Esophagus muscularis mucosa (tissue), 4 donors: ENCODE measurements around the gene ISCA1. TPM values are rescaled to one million over a fixed set of nuclear protein-coding genes. Genes with fewer than 3 reads are reported as not detected.

Source experiments
- DNase-seq: peaks from one replicate; pipeline ENCODE4 v3.0.0-alpha.2; 2017; ENCODE audit errors: extremely low spot score
- H3K27ac ChIP-seq, 4 donors: fragments of 200-600 bp; sonication (generic); replicated peaks in 1 of 4; 1 replicate in 3 of 4; 2 replicates in 1 of 4; pipeline ENCODE4 v1.5.1; 2016 to 2019; ENCODE audit warnings: mild to moderate bottlenecking in 1 of 4
- H3K27me3 ChIP-seq, 4 donors: fragments of 200-600 bp; sonication (generic); one replicate each; pipeline versions ENCODE4 v1.5.1 to v1.6.0; 2016 to 2019
- H3K36me3 ChIP-seq, 4 donors: fragments of 200-600 bp; sonication (generic); one replicate each; pipeline ENCODE4 v1.5.1; 2016 to 2019
- H3K4me1 ChIP-seq, 4 donors: fragments of 200-600 bp; sonication (generic); one replicate each; pipeline ENCODE4 v1.5.1; 2016 to 2019
- H3K4me3 ChIP-seq, 4 donors: fragments of 200-600 bp; sonication (generic); 1 replicate in 2 of 4; 2 replicates in 2 of 4; pipeline ENCODE4 v1.5.1; 2016 to 2019; ENCODE audit warnings: mild to moderate bottlenecking in 4 of 4, moderate library complexity in 1 of 4
- H3K9me3 ChIP-seq, 4 donors: fragments of 200-600 bp; sonication (generic); 1 replicate in 3 of 4; 2 replicates in 1 of 4; pipeline ENCODE4 v1.5.1; 2016 to 2019
- EP300 ChIP-seq: sonication (generic); formaldehyde crosslinking; IDR thresholded peaks from one replicate; pipeline ENCODE4 v1.6.1; 2017; ENCODE audit warnings: antibody characterized with exemption
- POLR2A ChIP-seq: fragments of 450-650 bp; IDR thresholded peaks from one replicate; pipeline ENCODE4 v1.6.1; 2017; ENCODE audit warnings: antibody characterized with exemption, moderate library complexity, mild to moderate bottlenecking, low read depth
- POLR2AphosphoS5 ChIP-seq, 2 donors: sonication (generic); formaldehyde crosslinking; IDR thresholded peaks; one replicate each; pipeline ENCODE4 v1.6.1; 2017; ENCODE audit warnings: antibody characterized with exemption in 2 of 2
- WGBS: methylation state at CpG from one replicate; pipeline ENCODE4 v1.1.5; 2018; 5-methylcytosine and 5-hydroxymethylcytosine counted together
- intact Hi-C: fragments of 100-400 bp; cut with DNase I; formaldehyde crosslinking; loops from one replicate; pipeline ENCODE4 v1.15.1; 2023
- total RNA-seq, 4 donors: library from RNA; depleted of rRNA; stranded (reverse); fragments of >200 nt; gene quantifications; one replicate each; pipeline versions ENCODE4 v1.1.0 to v1.2.1, GENCODE V29; 2016
- TF ChIP-seq, protein P1 (sequence below), 3 experiments: fragments of 200-600 bp in 2 of 3; fragments of 450-650 bp in 1 of 3; sonication (generic) in 2 of 3; IDR thresholded peaks; one replicate each; pipeline ENCODE4 v1.5.1; 2017 to 2019; ENCODE audit warnings: antibody characterized with exemption in 3 of 3, mild to moderate bottlenecking in 2 of 3, moderate library complexity in 1 of 3

ISCA1 gene
- total RNA-seq, 4 donors from 2014 or later, result 37.0 to 56.5 (median 40.5) TPM

DNA sequence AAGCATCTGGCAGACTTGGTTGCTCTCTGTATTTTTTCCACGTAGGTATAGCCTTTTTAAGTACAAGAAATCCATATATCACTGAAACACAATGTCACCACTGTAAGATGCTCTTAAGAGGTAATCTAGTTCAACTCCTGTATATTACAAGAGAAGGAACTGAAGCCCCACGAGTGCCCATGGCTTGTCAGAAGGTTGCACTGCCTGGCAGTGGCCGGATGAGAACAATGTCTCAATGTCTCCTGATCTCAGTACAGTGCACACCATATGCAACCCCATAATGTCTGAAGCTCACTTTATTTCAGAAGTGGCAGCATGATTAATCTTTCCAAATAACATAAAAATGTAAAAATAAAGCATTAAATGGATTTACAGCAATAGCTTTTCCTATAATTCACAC lies 44.2 kb upstream of the ISCA1 start:
- H3K9me3 ChIP-seq, result no peaks in the 10 kb centered on the region
- no peaks in the 10 kb centered on the region for H3K4me1 ChIP-seq
- H3K36me3 ChIP-seq, result peaks cover 47 to 99% (median 89%) of the 10 kb centered on the region in 4 donors

GRCh38 chr9:86324901-86325300 lies 42.6 kb upstream of the ISCA1 start:
- no peak for TF ChIP-seq EP300
- 91% methylated on average over 1 of the region's 1 CpG for WGBS
- Histone ChIP-seq H3K4me3 (no peak overlapping the region), H3K9me3 (no peaks in the 10 kb centered on the region), H3K27me3 (no peaks in the 10 kb centered on the region), H3K36me3 (peaks cover 59 to 100% (median 96%) of the 10 kb centered on the region in 4 donors), H3K4me1 (no peaks in the 10 kb centered on the region), H3K27ac (no peak overlapping the region)
- DNase-seq, result no peak
- intact Hi-C loops, result no loop called here

More for the DNA sequence above, 44.2 kb upstream of the ISCA1 start:
- no peaks in the 10 kb centered on the region for H3K27me3 ChIP-seq
- no peak overlapping the region for H3K4me3 ChIP-seq
- 88% methylated on average over 3 of the region's 3 CpGs for WGBS
- no peak for TF ChIP-seq EP300
- TF ChIP-seq, protein P1, sequence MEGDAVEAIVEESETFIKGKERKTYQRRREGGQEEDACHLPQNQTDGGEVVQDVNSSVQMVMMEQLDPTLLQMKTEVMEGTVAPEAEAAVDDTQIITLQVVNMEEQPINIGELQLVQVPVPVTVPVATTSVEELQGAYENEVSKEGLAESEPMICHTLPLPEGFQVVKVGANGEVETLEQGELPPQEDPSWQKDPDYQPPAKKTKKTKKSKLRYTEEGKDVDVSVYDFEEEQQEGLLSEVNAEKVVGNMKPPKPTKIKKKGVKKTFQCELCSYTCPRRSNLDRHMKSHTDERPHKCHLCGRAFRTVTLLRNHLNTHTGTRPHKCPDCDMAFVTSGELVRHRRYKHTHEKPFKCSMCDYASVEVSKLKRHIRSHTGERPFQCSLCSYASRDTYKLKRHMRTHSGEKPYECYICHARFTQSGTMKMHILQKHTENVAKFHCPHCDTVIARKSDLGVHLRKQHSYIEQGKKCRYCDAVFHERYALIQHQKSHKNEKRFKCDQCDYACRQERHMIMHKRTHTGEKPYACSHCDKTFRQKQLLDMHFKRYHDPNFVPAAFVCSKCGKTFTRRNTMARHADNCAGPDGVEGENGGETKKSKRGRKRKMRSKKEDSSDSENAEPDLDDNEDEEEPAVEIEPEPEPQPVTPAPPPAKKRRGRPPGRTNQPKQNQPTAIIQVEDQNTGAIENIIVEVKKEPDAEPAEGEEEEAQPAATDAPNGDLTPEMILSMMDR (IDR thresholded peaks at IDR 0.05), result no peak
- TF ChIP-seq POLR2A, result no peak
- no peak for TF ChIP-seq POLR2AphosphoS5 (IDR thresholded peaks at IDR 0.05)
- intact Hi-C loops, result no loop called here
- DNase-seq, result no peak
- H3K27ac ChIP-seq, result no peak overlapping the region

DNA sequence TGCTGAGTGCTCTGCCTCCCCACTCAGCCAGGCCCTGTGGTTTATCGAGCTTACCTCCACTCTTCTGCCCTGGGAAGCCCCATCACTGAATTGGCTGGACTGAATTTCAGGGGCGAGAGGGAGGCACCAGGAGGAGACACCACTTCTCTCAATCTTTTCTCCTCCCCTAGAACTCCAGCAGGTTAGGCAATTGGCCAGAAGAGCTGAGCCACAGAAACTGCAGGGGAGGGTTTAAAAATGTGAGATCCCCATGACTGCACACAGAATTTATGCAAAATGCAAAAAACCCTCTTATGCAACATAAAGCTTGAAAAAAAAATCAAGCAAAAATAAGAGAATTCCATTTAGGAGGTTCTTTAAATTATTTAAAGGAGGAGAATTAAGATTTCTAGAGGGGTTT lies 42.0 kb upstream of the ISCA1 start:
- H3K4me3 ChIP-seq, result no peak overlapping the region
- WGBS, result 94% methylated on average over 2 of the region's 2 CpGs
- no peaks in the 10 kb centered on the region for H3K27me3 ChIP-seq
- TF ChIP-seq POLR2A, result no peak
- TF ChIP-seq, protein P1 (IDR thresholded peaks at IDR 0.05), result no peak
- TF ChIP-seq EP300, result no peak
- TF ChIP-seq POLR2AphosphoS5 (IDR thresholded peaks at IDR 0.05), result no peak
- peaks cover 59 to 100% (median 95%) of the 10 kb centered on the region in 4 donors for H3K36me3 ChIP-seq
- H3K9me3 ChIP-seq, result no peaks in the 10 kb centered on the region
- intact Hi-C loops, result no loop called here
- no peak for DNase-seq
- no peaks in the 10 kb centered on the region for H3K4me1 ChIP-seq
- H3K27ac ChIP-seq, result no peak overlapping the region

- Histone ChIP-seq H3K4me1 (no peaks in the 10 kb centered on the region), H3K4me3 (no peak overlapping the region), H3K9me3 (no peaks in the 10 kb centered on the region), H3K27me3 (no peaks in the 10 kb centered on the region), H3K27ac (no peak overlapping the region), H3K36me3 (peaks cover 66 to 100% (median 95%) of the 10 kb centered on the region in 4 donors)
- intact Hi-C loops, result no loop called here
- no peak for DNase-seq
- 82% methylated on average over 8 of the region's 8 CpGs for WGBS
- TF ChIP-seq POLR2A, result no peak
- TF ChIP-seq, protein P1 (IDR thresholded peaks at IDR 0.05), result no peak
- no peak for TF ChIP-seq POLR2AphosphoS5 (IDR thresholded peaks at IDR 0.05)
- no peak for TF ChIP-seq EP300
Measured at GRCh38 chr9:86322973-86323644, 40.8 kb upstream of the ISCA1 start.

DNA sequence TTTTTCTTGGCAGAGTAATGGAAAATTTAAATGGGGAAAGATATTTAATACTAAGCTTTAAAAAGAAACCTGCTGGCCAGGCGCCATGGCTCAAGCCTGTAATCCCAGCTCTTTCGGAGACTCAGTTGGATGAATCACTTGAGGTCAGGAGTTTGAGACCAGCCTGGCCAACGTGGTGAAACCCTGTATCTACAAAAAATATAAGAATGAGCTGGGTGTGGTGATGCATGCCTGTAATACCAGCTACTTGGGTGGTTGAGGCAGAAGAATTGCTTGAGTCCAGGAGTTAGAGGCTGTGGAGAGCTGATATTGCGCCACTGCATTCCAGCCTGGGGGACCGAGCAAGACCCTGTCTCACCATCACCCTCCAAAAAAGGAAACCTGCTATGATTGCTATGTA lies 39.0 kb upstream of the ISCA1 start:
- TF ChIP-seq POLR2A (no peak), EP300 (no peak), POLR2AphosphoS5 (IDR thresholded peaks at IDR 0.05) (no peak)
- TF ChIP-seq, protein P1 (IDR thresholded peaks at IDR 0.05), result no peak
- Histone ChIP-seq H3K27me3 (no peaks in the 10 kb centered on the region), H3K4me1 (no peaks in the 10 kb centered on the region), H3K27ac (no peak overlapping the region), H3K9me3 (no peaks in the 10 kb centered on the region), H3K4me3 (no peak overlapping the region), H3K36me3 (peaks cover 62 to 100% (median 92%) of the 10 kb centered on the region in 4 donors)
- no peak for DNase-seq
- 67% methylated on average over 5 of the region's 5 CpGs for WGBS
- intact Hi-C loops, result no loop called here
